Stimulated activated CD8-positive, alpha-beta memory T cell treated with anti-CD3 and anti-CD28 coated beads, Interleukin-15, amount 100 ng/mL, for 48 hours (primary cell): ENCODE measurements around the gene GDF10.

Experiments
- DNase-seq, 2 donors: peaks; one replicate each; pipeline ENCODE4 v3.0.0-alpha.2; 2020; ENCODE audit warnings: low read depth in 2 of 2

The GDF10 gene

DNA sequence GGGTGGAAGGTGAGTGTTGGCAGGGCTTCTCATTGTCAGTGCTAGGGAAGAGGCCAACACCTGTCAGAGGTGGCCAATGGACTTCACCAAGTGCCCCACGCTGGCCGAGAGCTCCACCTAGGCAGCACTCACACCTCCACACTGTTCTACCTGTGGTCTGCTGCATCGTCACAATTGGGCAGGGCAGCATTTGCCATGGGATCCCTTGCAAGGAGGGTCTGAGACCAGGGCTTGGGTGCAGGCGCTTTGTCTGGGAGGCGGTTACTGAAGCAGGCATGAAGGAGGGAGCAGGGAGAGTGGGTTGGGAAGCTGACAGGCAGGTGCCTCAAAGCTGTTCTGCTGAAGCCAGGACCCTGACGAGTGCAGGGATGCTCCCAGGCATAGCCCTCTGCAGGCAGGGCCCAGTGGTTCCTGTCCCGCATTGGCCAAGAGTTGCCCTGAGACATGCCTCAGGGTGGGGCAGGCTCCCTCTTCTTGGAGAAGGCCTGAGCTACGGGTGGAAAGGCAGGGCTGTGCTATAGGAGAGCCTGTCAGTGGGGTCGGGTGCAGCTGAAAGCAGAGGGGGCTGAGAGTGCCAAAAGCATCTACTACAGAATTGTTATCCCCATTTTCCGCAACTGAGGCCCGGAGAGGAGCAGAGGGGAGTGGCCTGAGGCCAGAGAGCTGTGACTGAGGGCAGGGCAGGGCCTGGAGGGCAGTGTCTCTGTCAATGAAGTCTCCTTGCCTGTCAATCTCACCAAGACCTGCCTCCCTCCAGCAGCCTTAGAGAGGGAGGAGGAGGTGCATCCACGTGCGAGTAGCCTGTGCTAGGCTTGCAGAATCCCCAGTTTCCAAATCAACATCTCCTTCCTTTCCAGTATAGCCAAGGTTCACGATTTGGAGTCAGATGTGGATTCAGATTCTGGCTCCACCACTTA lies 52.2 kb downstream of the GDF10 start:
- DNase-seq = no peak

DNA sequence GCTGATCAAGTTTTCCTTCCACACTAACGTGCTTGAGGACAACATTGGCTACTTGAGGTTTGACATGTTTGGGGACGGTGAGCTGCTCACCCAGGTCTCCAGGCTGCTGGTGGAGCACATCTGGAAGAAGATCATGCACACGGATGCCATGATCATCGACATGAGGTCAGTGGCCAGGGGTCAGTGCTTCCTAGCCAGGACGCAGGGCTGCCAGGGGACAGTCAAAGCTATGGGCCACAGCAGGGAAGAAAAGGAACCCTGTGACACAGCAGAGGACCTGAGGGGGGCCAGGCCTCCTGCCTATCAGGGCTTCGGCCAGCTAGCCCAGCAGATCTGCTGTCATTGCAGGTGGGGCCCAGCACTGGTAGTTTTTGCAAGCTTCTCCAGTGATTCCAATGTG lies 53.4 kb downstream of the GDF10 start:
- no peak for DNase-seq

- no peak for DNase-seq
These were observed 54.2 kb downstream of the GDF10 start for GRCh38 chr10:47354165-47354564.

DNA sequence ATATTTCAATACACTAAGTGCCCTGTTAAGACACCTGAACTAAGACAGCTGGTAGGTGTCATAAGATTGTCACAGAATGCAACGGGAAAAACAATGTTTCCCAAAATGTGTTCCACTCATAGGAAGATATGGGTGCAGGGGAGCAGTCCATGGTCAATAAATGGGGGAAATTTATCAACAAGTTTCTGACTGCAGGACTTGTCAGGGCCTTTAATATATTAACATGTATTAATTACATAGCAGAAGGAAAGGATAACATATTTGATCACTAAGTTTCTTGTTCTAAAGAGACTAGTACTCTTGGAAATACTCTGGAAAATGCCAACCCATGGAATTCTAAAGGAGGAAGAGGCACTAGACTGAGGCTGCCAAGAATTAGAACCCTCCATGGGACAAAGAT lies 54.9 kb downstream of the GDF10 start:
- DNase-seq = no peak

- no peak for DNase-seq
These were observed 56.7 kb downstream of the GDF10 start for GRCh38 chr10:47356708-47357107.

- DNase-seq = no peak
These were observed 57.2 kb downstream of the GDF10 start for GRCh38 chr10:47357131-47357582.

- DNase-seq = no peak
These were observed 57.9 kb downstream of the GDF10 start for GRCh38 chr10:47357911-47358310.

DNA sequence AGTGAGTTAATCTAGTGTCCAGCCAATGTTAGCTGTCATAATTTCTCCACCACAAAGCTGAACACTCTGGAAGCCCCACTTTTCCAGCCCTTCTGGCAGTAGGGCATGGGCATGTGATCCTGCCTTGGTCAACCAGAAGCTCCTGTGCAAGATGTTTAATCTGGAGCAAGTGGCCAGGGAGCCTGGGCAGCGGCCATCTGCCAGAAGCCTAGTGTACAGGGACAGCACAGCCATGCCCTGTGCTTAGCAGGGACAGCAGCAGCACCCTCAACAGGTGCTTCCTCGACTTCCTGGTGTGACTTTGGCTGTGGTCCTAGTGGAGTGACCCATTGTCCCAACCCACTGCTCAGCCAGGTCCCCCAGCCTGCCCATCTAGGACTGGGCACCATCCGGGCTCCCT lies 58.5 kb downstream of the GDF10 start:
- no peak for DNase-seq

DNA sequence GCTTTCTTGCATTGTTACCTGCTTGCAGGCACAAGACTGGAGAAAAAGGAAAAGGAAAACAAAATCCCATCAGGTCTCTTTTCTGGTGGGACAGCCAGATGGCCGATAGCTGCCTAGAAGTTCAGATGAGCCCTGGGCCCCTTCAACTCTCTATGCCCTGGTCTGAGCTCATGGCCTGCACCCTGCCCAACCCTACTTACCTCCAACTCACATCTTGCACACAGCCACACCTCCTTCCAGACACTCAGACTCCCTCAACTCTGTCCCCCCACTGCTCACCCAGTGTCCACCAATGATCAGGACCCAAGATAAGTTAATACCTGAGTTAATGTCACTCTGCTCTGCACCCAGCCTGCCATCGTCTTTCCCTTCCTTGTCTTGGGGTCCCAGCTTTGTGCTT lies 59.1 kb downstream of the GDF10 start:
- DNase-seq = no peak

GRCh38 chr10:47359626-47360418 lies 59.8 kb downstream of the GDF10 start:
- DNase-seq = no peak

GRCh38 chr10:47360419-47361040 lies 60.5 kb downstream of the GDF10 start:
- no peak for DNase-seq

DNA sequence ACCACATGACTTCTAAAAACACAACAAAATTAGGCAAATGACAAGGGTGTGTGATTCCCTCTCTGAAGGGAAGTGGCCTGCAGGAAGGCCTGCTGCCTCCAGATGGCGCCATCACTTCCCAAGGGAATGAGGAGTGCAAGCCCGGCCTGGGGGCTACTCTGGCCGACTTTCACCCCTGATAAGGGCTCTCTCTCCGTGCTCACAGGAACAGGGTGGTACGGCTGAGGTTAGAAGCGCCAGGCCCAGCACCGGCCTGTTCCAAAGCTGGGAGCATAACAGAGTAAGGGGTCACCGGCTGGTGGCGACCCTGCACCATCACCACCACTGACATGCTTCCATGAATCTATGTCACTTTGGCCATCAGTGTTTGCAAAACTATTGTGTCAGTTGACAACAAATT lies 61.3 kb downstream of the GDF10 start:
- DNase-seq = no peak

DNA sequence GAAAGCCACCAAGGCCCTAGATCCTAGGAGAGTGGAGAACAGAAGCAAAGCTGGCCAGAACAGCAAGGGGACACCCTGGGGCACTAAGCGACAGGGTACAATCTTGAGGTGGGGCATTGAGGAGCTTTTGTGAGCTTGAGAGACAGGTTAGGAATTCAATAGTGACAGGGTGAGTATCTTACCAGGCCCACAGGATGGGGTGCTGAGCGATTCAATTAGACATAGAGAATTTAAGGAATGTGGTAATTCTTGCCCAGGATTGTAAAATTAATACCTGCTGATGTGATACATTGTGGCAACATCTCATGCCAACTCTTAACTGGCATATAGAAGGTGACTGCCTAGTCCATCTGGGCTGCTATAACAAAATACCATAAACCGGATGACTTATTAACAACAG lies 62.2 kb downstream of the GDF10 start:
- no peak for DNase-seq
